Measurements from ENCODE around the gene UHRF1. TPM values are rescaled to one million over a fixed set of nuclear protein-coding genes. Genes with fewer than 3 reads are reported as not detected.
A peak's percentile ranks its signal among the peaks of the same experiment; 100 is the strongest.
"Not testable (repeated sequence)": the region's sequence is repeated elsewhere in the genome, so short reads cannot be mapped to it uniquely, and the experiment has no call there.

Gene UHRF1
- total RNA-seq, 1 donor from 2014 or later = 223 TPM

GRCh38 chr19:4951656-4952055 lies 42.4 kb downstream of the UHRF1 start:
- H3K27ac Mint-ChIP-seq (ENCODE audit: unreplicated experiment) = no peak overlapping the region
- H3K9me3 Mint-ChIP-seq = no peaks in the 10 kb centered on the region

GRCh38 chr19:4952945-4953344 lies 43.6 kb downstream of the UHRF1 start:
- no peaks in the 10 kb centered on the region for H3K27me3 Mint-ChIP-seq (ENCODE audit: low read depth)
- no peaks in the 10 kb centered on the region for H3K9me3 Mint-ChIP-seq
- H3K27ac Mint-ChIP-seq (ENCODE audit: unreplicated experiment) = no peak overlapping the region
- peaks cover 22% of the 10 kb centered on the region for H3K36me3 Mint-ChIP-seq (ENCODE audit: low read depth)
- no peak for DNase-seq (ENCODE audit: low read depth, low spot score)
- H3K4me3 Mint-ChIP-seq = no peak overlapping the region
- H3K4me1 Mint-ChIP-seq = no peaks in the 10 kb centered on the region
- TF ChIP-seq CTCF (conservative IDR thresholded peaks at IDR 0.05) = no peak

More at GRCh38 chr19:4951656-4952055, 42.4 kb downstream of the UHRF1 start:
- no peak for DNase-seq (ENCODE audit: low read depth, low spot score)
- TF ChIP-seq CTCF (conservative IDR thresholded peaks at IDR 0.05) = no peak
- Mint-ChIP-seq H3K4me1 (no peaks in the 10 kb centered on the region), H3K4me3 (no peak overlapping the region), H3K27me3 (ENCODE audit: low read depth) (no peaks in the 10 kb centered on the region), H3K36me3 (ENCODE audit: low read depth) (peaks cover 26% of the 10 kb centered on the region)

- H3K27me3 Mint-ChIP-seq (ENCODE audit: low read depth); H3K4me1 Mint-ChIP-seq; H3K9me3 Mint-ChIP-seq; H3K4me3 Mint-ChIP-seq; DNase-seq (ENCODE audit: low read depth, low spot score): not testable (repeated sequence)
- peak overlapping the region; percentile 88 for H3K27ac Mint-ChIP-seq (ENCODE audit: unreplicated experiment)
- peaks cover 22% of the 10 kb centered on the region for H3K36me3 Mint-ChIP-seq (ENCODE audit: low read depth)
These were observed 45.2 kb downstream of the UHRF1 start for GRCh38 chr19:4954320-4955149.

GRCh38 chr19:4955274-4955673 lies 46.0 kb downstream of the UHRF1 start:
- no peak for DNase-seq (ENCODE audit: low read depth, low spot score)
- peak overlapping the region; percentile 75 for H3K27ac Mint-ChIP-seq (ENCODE audit: unreplicated experiment)
- no peaks in the 10 kb centered on the region for H3K4me1 Mint-ChIP-seq
- H3K36me3 Mint-ChIP-seq (ENCODE audit: low read depth) = peaks cover 22% of the 10 kb centered on the region
- H3K4me3 Mint-ChIP-seq = no peak overlapping the region
- no peak for TF ChIP-seq CTCF (conservative IDR thresholded peaks at IDR 0.05)
- H3K9me3 Mint-ChIP-seq = no peaks in the 10 kb centered on the region
- no peaks in the 10 kb centered on the region for H3K27me3 Mint-ChIP-seq (ENCODE audit: low read depth)

- Mint-ChIP-seq H3K9me3 (no peaks in the 10 kb centered on the region), H3K27me3 (ENCODE audit: low read depth) (no peaks in the 10 kb centered on the region), H3K36me3 (ENCODE audit: low read depth) (peaks cover 13% of the 10 kb centered on the region), H3K4me1 (no peaks in the 10 kb centered on the region), H3K4me3 (no peak overlapping the region), H3K27ac (ENCODE audit: unreplicated experiment) (no peak overlapping the region)
- TF ChIP-seq CTCF (conservative IDR thresholded peaks at IDR 0.05) = no peak
- no peak for DNase-seq (ENCODE audit: low read depth, low spot score)
These were observed 48.7 kb downstream of the UHRF1 start for GRCh38 chr19:4957981-4958380.

GRCh38 chr19:4962085-4962619 lies 52.9 kb downstream of the UHRF1 start:
- Mint-ChIP-seq H3K4me3 (no peak overlapping the region), H3K9me3 (no peaks in the 10 kb centered on the region), H3K4me1 (peaks cover 10% of the 10 kb centered on the region), H3K27me3 (ENCODE audit: low read depth) (no peaks in the 10 kb centered on the region), H3K27ac (ENCODE audit: unreplicated experiment) (no peak overlapping the region), H3K36me3 (ENCODE audit: low read depth) (peaks cover 17% of the 10 kb centered on the region)
- no peak for TF ChIP-seq CTCF (conservative IDR thresholded peaks at IDR 0.05)
- no peak for DNase-seq (ENCODE audit: low read depth, low spot score)

Measured in neural crest cell (in vitro differentiated cells).